Mucosa of descending colon (tissue), 3 donors: Measurements from ENCODE around the gene PDE9A. TPM values are rescaled to one million over a fixed set of nuclear protein-coding genes. Genes with fewer than 3 reads are reported as not detected.
A peak's percentile ranks its signal among the peaks of the same experiment; 100 is the strongest.

Experiments used
- ATAC-seq: fragments of 200-7000 bp; cut with Tn5 transposase; one replicate; pipeline ENCODE4 v1.9.1; 2020; ENCODE audit warnings: mild to moderate bottlenecking, moderate library complexity
- DNase-seq, 3 donors: peaks; one replicate each; pipeline ENCODE4 v3.0.0-alpha.2; 2020
- H3K36me3 ChIP-seq: fragments of 200-600 bp; one replicate; pipeline ENCODE4 v1.8.0; 2021; ENCODE audit warnings: low read depth, mild to moderate bottlenecking
- H3K4me1 ChIP-seq: fragments of 200-600 bp; one replicate; pipeline ENCODE4 v1.8.0; 2021; ENCODE audit warnings: low read depth, mild to moderate bottlenecking
- H3K4me3 ChIP-seq: fragments of 200-600 bp; one replicate; pipeline ENCODE4 v1.8.0; 2021; ENCODE audit warnings: mild to moderate bottlenecking
- H3K9me3 ChIP-seq: fragments of 200-600 bp; one replicate; pipeline ENCODE4 v1.8.0; 2021; ENCODE audit warnings: mild to moderate bottlenecking
- CTCF ChIP-seq: fragments of 200-600 bp; IDR thresholded peaks from one replicate; pipeline ENCODE4 v1.8.0; 2022; ENCODE audit warnings: antibody characterized with exemption, mild to moderate bottlenecking
- intact Hi-C, 2 donors: fragments of 100-400 bp; cut with DNase I in 1 of 2; cut with micrococcal nuclease in 1 of 2; formaldehyde crosslinking; loops; one replicate each; pipeline versions ENCODE4 v1.11.0 to v1.11.1; 2022; cut with DNase I, micrococcal nuclease
- total RNA-seq, 3 donors: library from RNA; stranded (reverse); fragmentation: NEBNext Ultra II Directional in 2 of 3; extraction: Animal tissue kit (Norgen Biotek cat#: 25700) in 2 of 3; gene quantifications; one replicate each; pipeline versions ENCODE4 v1.2.1 to v1.2.4, GENCODE V29; 2021 to 2023
- donor health status: DM: no; HTN: no; CAD: no; lungs with moderate emphysema.
- donor health status: DM: no; HTN: no; CAD: no.
- donor health status: DM: no; HTN: yes; CAD: no.

Gene PDE9A
- total RNA-seq, 3 donors from 2014 or later = 98.4 to 200 (median 167) TPM

GRCh38 chr21:42683371-42684108 lies 30.1 kb downstream of the PDE9A start:
- no peaks in the 10 kb centered on the region for H3K9me3 ChIP-seq
- H3K4me1 ChIP-seq = no peaks in the 10 kb centered on the region
- TF ChIP-seq CTCF = no peak
- intact Hi-C loops = no loop called here
- no peaks in the 10 kb centered on the region for H3K36me3 ChIP-seq
- no peak overlapping the region for H3K4me3 ChIP-seq
- DNase-seq (peak in 1 of 3 donors; percentile 43), ATAC-seq (no peak)

GRCh38 chr21:42684109-42684916 lies 30.9 kb downstream of the PDE9A start:
- no peaks in the 10 kb centered on the region for H3K4me1 ChIP-seq
- no peaks in the 10 kb centered on the region for H3K9me3 ChIP-seq
- DNase-seq (peak in 1 of 3 donors; percentile 54), ATAC-seq (peak; percentile 41)
- TF ChIP-seq CTCF = no peak
- intact Hi-C loops = no loop called here
- H3K36me3 ChIP-seq = no peaks in the 10 kb centered on the region
- H3K4me3 ChIP-seq = no peak overlapping the region

- no peaks in the 10 kb centered on the region for H3K36me3 ChIP-seq
- no peaks in the 10 kb centered on the region for H3K4me1 ChIP-seq
- DNase-seq = peak in 1 of 3 donors; percentile 48
- intact Hi-C loops = no loop called here
- no peak for TF ChIP-seq CTCF
- no peak overlapping the region for H3K4me3 ChIP-seq
- H3K9me3 ChIP-seq = no peaks in the 10 kb centered on the region
- ATAC-seq = no peak
Observed at GRCh38 chr21:42685036-42685435, 31.6 kb downstream of the PDE9A start.

GRCh38 chr21:42685954-42686500 lies 32.6 kb downstream of the PDE9A start:
- ATAC-seq (no peak), DNase-seq (peak in 1 of 3 donors; percentile 48)
- no peaks in the 10 kb centered on the region for H3K9me3 ChIP-seq
- intact Hi-C loops = no loop called here
- no peak overlapping the region for H3K4me3 ChIP-seq
- H3K4me1 ChIP-seq = no peaks in the 10 kb centered on the region
- H3K36me3 ChIP-seq = no peaks in the 10 kb centered on the region
- no peak for TF ChIP-seq CTCF

- intact Hi-C loops = no loop called here
- Histone ChIP-seq H3K36me3 (no peaks in the 10 kb centered on the region), H3K9me3 (no peaks in the 10 kb centered on the region), H3K4me1 (no peaks in the 10 kb centered on the region), H3K4me3 (no peak overlapping the region)
- DNase-seq (peak in 1 of 3 donors; percentile 5), ATAC-seq (no peak)
- no peak for TF ChIP-seq CTCF
Observed at GRCh38 chr21:42687796-42688195, 34.4 kb downstream of the PDE9A start.
